DMS153 (cell line): ENCODE data around the gene MEN1.
A peak's percentile ranks its signal among the peaks of the same experiment; 100 is the strongest.
"Not testable (repeated sequence)": the region's sequence is repeated elsewhere in the genome, so short reads cannot be mapped to it uniquely, and the experiment has no call there.

Experiments used
- DNase-seq: peaks from one replicate; lab custom pipeline; 2025; lab: John Stamatoyannopoulos, UW

The MEN1 gene

GRCh38 chr11:64832467-64833197, 22.3 kb upstream of the MEN1 start:
- DNase-seq = no peak

- no peak for DNase-seq
Measured at GRCh38 chr11:64831411-64831891, 21.1 kb upstream of the MEN1 start.

GRCh38 chr11:64829536-64830251, 19.3 kb upstream of the MEN1 start:
- DNase-seq = no peak

GRCh38 chr11:64827451-64827839, 17.1 kb upstream of the MEN1 start:
- DNase-seq = no peak

- DNase-seq = no peak
Measured at GRCh38 chr11:64826578-64827450, 16.5 kb upstream of the MEN1 start.

- DNase-seq = no peak
Measured at GRCh38 chr11:64826062-64826461, 15.7 kb upstream of the MEN1 start.

- DNase-seq = no peak
Measured at GRCh38 chr11:64823568-64824119, 13.3 kb upstream of the MEN1 start.

GRCh38 chr11:64817476-64817875, 7.1 kb upstream of the MEN1 start:
- no peak for DNase-seq

- DNase-seq = not testable (repeated sequence)
Measured at GRCh38 chr11:64815433-64815832, 5.1 kb upstream of the MEN1 start.

GRCh38 chr11:64814712-64815187, 4.4 kb upstream of the MEN1 start:
- DNase-seq = no peak

GRCh38 chr11:64813826-64814225, 3.5 kb upstream of the MEN1 start:
- DNase-seq = no peak

- peak; percentile 60 for DNase-seq
Measured at GRCh38 chr11:64810891-64811272, 531 bp upstream of the MEN1 start.

GRCh38 chr11:64809781-64810241, 540 bp downstream of the MEN1 start:
- DNase-seq = no peak

- no peak for DNase-seq
Measured at GRCh38 chr11:64805481-64805880, 4.9 kb downstream of the MEN1 start.

- DNase-seq = no peak
Measured at GRCh38 chr11:64804346-64805210, 5.8 kb downstream of the MEN1 start.

- no peak for DNase-seq
Measured at GRCh38 chr11:64803846-64804345, 6.5 kb downstream of the MEN1 start.

GRCh38 chr11:64803158-64803845, 7.0 kb downstream of the MEN1 start, which contains the start of gene MAP4K2:
Gene MAP4K2 (minus strand): TSS chr11:64803214. CDS start chr11:64803149, 65 bp downstream.
- peak; percentile 69 for DNase-seq

- DNase-seq = no peak
Measured at GRCh38 chr11:64802370-64803157, 7.8 kb downstream of the MEN1 start.
